ENCODE data around the gene SLC8A1. TPM values are rescaled to one million over a fixed set of nuclear protein-coding genes. Genes with fewer than 3 reads are reported as not detected.

SLC8A1 gene
- total RNA-seq, 1 donor from 2014 or later = 9.6 TPM

DNA sequence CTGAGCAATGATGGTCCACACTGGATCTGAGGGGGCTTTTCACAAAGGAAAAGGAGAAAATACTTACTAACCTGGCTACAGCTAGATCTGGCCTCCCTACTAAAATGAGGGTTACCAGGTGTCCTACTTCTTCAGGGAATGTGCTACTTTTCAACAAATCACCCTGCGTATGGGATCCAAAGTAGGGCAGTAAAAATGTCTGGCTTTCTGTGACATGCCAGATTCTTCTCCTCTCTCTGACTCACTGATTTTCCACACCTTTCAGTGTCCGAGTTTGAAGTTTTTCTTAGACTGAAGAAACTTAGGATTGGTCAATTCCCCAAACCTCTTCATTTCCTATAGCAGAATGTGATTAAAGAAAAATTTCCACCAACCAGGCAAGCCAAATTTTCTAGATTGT, 71.2 kb downstream of the SLC8A1 start:
- Mint-ChIP-seq H3K4me3 (no peak overlapping the region), H3K27ac (no peak overlapping the region), H3K27me3 (ENCODE audit: insufficient read depth, low read depth) (no peaks in the 10 kb centered on the region), H3K4me1 (no peaks in the 10 kb centered on the region), H3K36me3 (peaks cover 2% of the 10 kb centered on the region), H3K9me3 (peaks cover 10% of the 10 kb centered on the region)
- H3K4me3 ChIP-seq = no peak overlapping the region
- no peaks in the 10 kb centered on the region for H3F3A ChIP-seq (ENCODE audit: low read depth)
- H4K20me1 ChIP-seq (ENCODE audit: low read depth) = no peaks in the 10 kb centered on the region
- H3K27me3 ChIP-seq = no peaks in the 10 kb centered on the region
- H3K36me3 ChIP-seq = no peaks in the 10 kb centered on the region
- H3K9me3 ChIP-seq (ENCODE audit: low read depth) = no peaks in the 10 kb centered on the region
- H3K9ac ChIP-seq = no peak overlapping the region
- H2AFZ ChIP-seq (replicated peaks) = no peak overlapping the region
- DNase-seq (ENCODE audit: low spot score) = no peak
- no peaks in the 10 kb centered on the region for H3K79me2 ChIP-seq (ENCODE audit: low read depth)
- no peak overlapping the region for H3K27ac ChIP-seq
- no peaks in the 10 kb centered on the region for H3K4me1 ChIP-seq
- H3K4me2 ChIP-seq = no peak overlapping the region
- TF ChIP-seq EZH2phosphoT487 (IDR thresholded peaks at IDR 0.05) (no peak), EZH2 (IDR thresholded peaks at IDR 0.05) (no peak), CTCF (IDR thresholded peaks at IDR 0.05) (no peak)

GRCh38 chr2:40380041-40380440, 71.8 kb downstream of the SLC8A1 start:
- H4K20me1 ChIP-seq (ENCODE audit: low read depth) = no peaks in the 10 kb centered on the region
- no peak overlapping the region for H3K4me2 ChIP-seq
- no peaks in the 10 kb centered on the region for H3K27me3 ChIP-seq
- H3K27ac ChIP-seq = no peak overlapping the region
- H3K79me2 ChIP-seq (ENCODE audit: low read depth) = no peaks in the 10 kb centered on the region
- H3K4me1 Mint-ChIP-seq = no peaks in the 10 kb centered on the region
- TF ChIP-seq CTCF (IDR thresholded peaks at IDR 0.05) = no peak
- TF ChIP-seq EZH2 (IDR thresholded peaks at IDR 0.05) = no peak
- TF ChIP-seq EZH2phosphoT487 (IDR thresholded peaks at IDR 0.05) = no peak
- DNase-seq (ENCODE audit: low spot score) = no peak
- H3F3A ChIP-seq (ENCODE audit: low read depth) = no peaks in the 10 kb centered on the region
- H3K9me3 Mint-ChIP-seq = peaks cover 10% of the 10 kb centered on the region
- H3K4me3 Mint-ChIP-seq = no peak overlapping the region
- no peaks in the 10 kb centered on the region for H3K27me3 Mint-ChIP-seq (ENCODE audit: insufficient read depth, low read depth)
- H3K9me3 ChIP-seq (ENCODE audit: low read depth) = no peaks in the 10 kb centered on the region
- no peak overlapping the region for H2AFZ ChIP-seq (replicated peaks)
- H3K36me3 Mint-ChIP-seq = peaks cover 2% of the 10 kb centered on the region
- H3K36me3 ChIP-seq = no peaks in the 10 kb centered on the region
- H3K4me1 ChIP-seq = no peaks in the 10 kb centered on the region
- H3K4me3 ChIP-seq = no peak overlapping the region
- no peak overlapping the region for H3K27ac Mint-ChIP-seq
- no peak overlapping the region for H3K9ac ChIP-seq

- Mint-ChIP-seq H3K4me3 (no peak overlapping the region), H3K9me3 (peaks cover 2% of the 10 kb centered on the region), H3K36me3 (no peaks in the 10 kb centered on the region), H3K27ac (peak overlapping the region; percentile 31), H3K4me1 (peaks cover 23% of the 10 kb centered on the region), H3K27me3 (ENCODE audit: insufficient read depth, low read depth) (no peaks in the 10 kb centered on the region)
- no peak overlapping the region for H3K4me3 ChIP-seq
- no peak overlapping the region for H3K4me2 ChIP-seq
- H3K79me2 ChIP-seq (ENCODE audit: low read depth) = no peaks in the 10 kb centered on the region
- no peaks in the 10 kb centered on the region for H4K20me1 ChIP-seq (ENCODE audit: low read depth)
- no peak overlapping the region for H2AFZ ChIP-seq (replicated peaks)
- H3K36me3 ChIP-seq = no peaks in the 10 kb centered on the region
- H3K4me1 ChIP-seq = peaks cover 19% of the 10 kb centered on the region
- TF ChIP-seq CTCF (IDR thresholded peaks at IDR 0.05) (no peak), EZH2 (IDR thresholded peaks at IDR 0.05) (no peak), EZH2phosphoT487 (IDR thresholded peaks at IDR 0.05) (no peak)
- H3K9me3 ChIP-seq (ENCODE audit: low read depth) = no peaks in the 10 kb centered on the region
- DNase-seq (ENCODE audit: low spot score) = no peak
- no peak overlapping the region for H3K9ac ChIP-seq
- no peak overlapping the region for H3K27ac ChIP-seq
- no peaks in the 10 kb centered on the region for H3K27me3 ChIP-seq
- no peaks in the 10 kb centered on the region for H3F3A ChIP-seq (ENCODE audit: low read depth)
Observed at GRCh38 chr2:40374543-40375240, 77.2 kb downstream of the SLC8A1 start.

All from neural progenitor cell (in vitro differentiated cells).